Ascending aorta (tissue), 2 donors: Measurements from ENCODE around the gene CASP1. TPM values are rescaled to one million over a fixed set of nuclear protein-coding genes. Genes with fewer than 3 reads are reported as not detected.
"Not testable (repeated sequence)": the region's sequence is repeated elsewhere in the genome, so short reads cannot be mapped to it uniquely, and the experiment has no call there.

Source experiments
- DNase-seq, 2 donors: peaks; one replicate each; pipeline ENCODE4 v3.0.0-alpha.2; 2019; ENCODE audit warnings: low spot score in 2 of 2
- H3K27ac ChIP-seq, 2 donors: fragments of 200-600 bp; sonication (generic); one replicate each; pipeline ENCODE4 v1.5.1; 2016 to 2017; ENCODE audit warnings: mild to moderate bottlenecking in 1 of 2
- H3K27me3 ChIP-seq: fragments of 200-600 bp; sonication (generic); one replicate; pipeline ENCODE4 v1.5.1; 2017
- H3K36me3 ChIP-seq, 2 donors: fragments of 200-600 bp; sonication (generic); one replicate each; pipeline ENCODE4 v1.5.1; 2016
- H3K4me1 ChIP-seq, 2 donors: fragments of 200-600 bp; sonication (generic); one replicate each; pipeline ENCODE4 v1.5.1; 2016 to 2017; ENCODE audit warnings: mild to moderate bottlenecking in 1 of 2
- H3K4me3 ChIP-seq, 2 donors: fragments of 200-600 bp; sonication (generic); one replicate each; pipeline ENCODE4 v1.5.1; 2016 to 2017; ENCODE audit warnings: mild to moderate bottlenecking in 1 of 2
- H3K9me3 ChIP-seq, 2 donors: fragments of 200-600 bp; sonication (generic); one replicate each; pipeline ENCODE4 v1.5.1; 2016
- CTCF ChIP-seq, 3 experiments: fragments of 200-600 bp in 2 of 3; fragments of 450-650 bp in 1 of 3; sonication (generic) in 2 of 3; IDR thresholded peaks; one replicate each; pipeline ENCODE4 v1.5.1; 2016 to 2019; ENCODE audit warnings: antibody characterized with exemption in 3 of 3, mild to moderate bottlenecking in 1 of 3, moderate library complexity in 1 of 3
- intact Hi-C: fragments of 100-400 bp; cut with DNase I; formaldehyde crosslinking; loops from one replicate; pipeline ENCODE4 v1.15.1; 2023
- total RNA-seq: library from RNA; depleted of rRNA; stranded (reverse); fragments of >200 nt; gene quantifications from one replicate; pipeline ENCODE4 v1.1.0, GENCODE V29; 2016

The CASP1 gene
- total RNA-seq, 1 donor from 2014 or later: not detected

DNA sequence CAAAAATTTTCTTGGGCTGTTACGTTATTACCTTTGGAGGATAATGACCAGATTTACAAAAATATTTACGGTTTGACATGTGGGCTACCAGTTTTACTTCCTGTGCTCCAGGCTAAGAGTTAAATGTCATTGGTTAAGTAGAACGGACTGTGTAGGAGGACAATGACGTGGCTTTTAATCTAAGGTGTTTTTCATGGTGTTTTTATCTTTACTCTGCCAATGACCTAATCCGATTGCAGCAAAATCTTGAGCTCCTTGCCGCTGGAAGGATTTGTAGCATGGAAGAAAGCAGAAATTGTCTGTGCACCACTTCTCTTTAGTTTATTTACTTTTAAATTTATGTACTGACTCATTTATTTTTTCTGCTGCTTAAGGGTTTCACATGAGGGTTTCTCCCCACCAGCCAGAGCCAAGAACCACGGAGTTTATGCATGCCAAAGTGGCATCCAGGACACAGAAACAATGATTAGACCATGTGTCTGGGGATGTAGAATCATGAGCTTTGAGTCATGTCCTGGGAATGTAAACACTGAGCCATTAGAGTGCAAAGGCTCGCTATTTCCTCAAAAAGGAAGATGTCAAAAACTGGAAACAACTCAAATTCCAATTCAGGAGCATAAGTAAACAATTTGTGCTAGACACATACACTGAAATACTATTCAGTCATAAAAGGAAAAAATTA lies 12.1 kb upstream of the CASP1 start:
- Histone ChIP-seq H3K9me3 (no peaks in the 10 kb centered on the region), H3K4me3 (no peak overlapping the region), H3K27ac (no peak overlapping the region), H3K36me3 (no peaks in the 10 kb centered on the region), H3K4me1 (peaks cover 0 to 2% of the 10 kb centered on the region in 2 donors), H3K27me3 (no peaks in the 10 kb centered on the region)
- TF ChIP-seq CTCF (IDR thresholded peaks at IDR 0.05): no peak
- DNase-seq: no peak
- intact Hi-C loops: no loop called here

- Histone ChIP-seq H3K27me3 (no peaks in the 10 kb centered on the region), H3K36me3 (no peaks in the 10 kb centered on the region), H3K4me1 (peaks cover 0 to 2% of the 10 kb centered on the region in 2 donors), H3K27ac (no peak overlapping the region), H3K4me3 (peak overlapping the region; percentile 31 to 56), H3K9me3 (no peaks in the 10 kb centered on the region)
- DNase-seq: no peak
- TF ChIP-seq CTCF (IDR thresholded peaks at IDR 0.05): no peak
- intact Hi-C loops: no loop called here
Observed at GRCh38 chr11:105045676-105046296, 10.8 kb upstream of the CASP1 start.

DNA sequence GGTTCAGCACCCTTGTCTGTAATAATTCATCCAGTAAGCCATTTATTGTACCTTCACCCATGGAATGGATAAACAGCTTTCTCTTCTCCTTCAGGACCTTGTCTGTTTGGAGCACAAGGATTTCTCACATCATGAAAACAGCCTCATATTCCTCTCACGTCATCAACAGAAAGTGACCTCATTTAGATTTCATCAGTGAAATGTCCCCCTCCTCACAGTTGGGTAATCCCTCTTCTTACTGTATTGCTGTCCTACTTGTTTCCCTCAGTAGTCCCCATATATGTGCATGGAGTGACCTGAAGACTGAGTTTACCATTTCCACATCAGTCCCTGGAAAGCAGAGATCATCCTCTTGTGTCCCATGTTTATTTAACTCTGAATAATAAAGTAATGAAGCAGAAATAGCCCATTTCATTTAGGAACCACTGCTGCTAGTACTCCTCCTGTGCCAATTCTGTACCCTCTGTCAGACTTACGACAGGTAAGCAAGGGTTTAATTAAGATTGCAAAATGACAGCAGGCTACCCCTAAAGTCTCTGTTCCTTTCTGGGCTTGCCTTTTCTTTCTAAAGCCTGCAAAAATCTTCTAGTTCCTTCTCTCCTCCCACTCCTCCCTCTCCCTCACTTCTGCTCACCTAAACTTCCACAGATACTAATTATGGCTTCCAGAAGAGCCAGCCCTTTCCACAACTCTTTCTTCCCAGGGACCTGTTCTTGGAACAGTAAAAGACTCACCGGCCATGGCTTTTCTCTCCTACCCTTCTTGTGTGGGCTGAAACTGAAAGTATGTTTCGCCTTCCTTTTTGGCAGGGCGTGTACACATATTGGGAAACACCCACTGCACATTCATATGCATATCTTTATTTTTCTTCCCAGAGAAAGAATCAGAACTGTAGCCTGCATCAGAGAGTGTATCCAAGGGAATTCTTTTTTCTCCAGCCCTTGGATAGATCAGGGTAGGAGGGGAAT lies 9.9 kb upstream of the CASP1 start, which contains the start of gene CARD16:
Gene CARD16 (minus strand): TSS at position 779 of the 968 bp plus-strand sequence. CDS start 38 bp downstream, at position 741.
- H3K9me3 ChIP-seq, H3K4me1 ChIP-seq, H3K36me3 ChIP-seq, intact Hi-C loops, H3K27me3 ChIP-seq, DNase-seq: not testable (repeated sequence)
- Histone ChIP-seq H3K4me3 (peak within 1 kb of the TSS; percentile 31 to 56), H3K27ac (peak within 1 kb of the TSS in 1 of 2 donors; percentile 8)

GRCh38 chr11:105042178-105042577 lies 7.2 kb upstream of the CASP1 start:
- intact Hi-C loops: no loop called here
- no peaks in the 10 kb centered on the region for H3K36me3 ChIP-seq
- H3K4me3 ChIP-seq: no peak overlapping the region
- no peaks in the 10 kb centered on the region for H3K9me3 ChIP-seq
- DNase-seq: no peak
- no peak for TF ChIP-seq CTCF (IDR thresholded peaks at IDR 0.05)
- peaks cover 0 to 2% of the 10 kb centered on the region in 2 donors for H3K4me1 ChIP-seq
- H3K27ac ChIP-seq: no peak overlapping the region
- H3K27me3 ChIP-seq: no peaks in the 10 kb centered on the region

- Histone ChIP-seq H3K9me3 (no peaks in the 10 kb centered on the region), H3K36me3 (no peaks in the 10 kb centered on the region), H3K4me1 (no peaks in the 10 kb centered on the region), H3K27ac (no peak overlapping the region), H3K4me3 (no peak overlapping the region), H3K27me3 (no peaks in the 10 kb centered on the region)
- no peak for DNase-seq
- no peak for TF ChIP-seq CTCF (IDR thresholded peaks at IDR 0.05)
- intact Hi-C loops: no loop called here
Observed at GRCh38 chr11:105040703-105041102, 5.8 kb upstream of the CASP1 start.

DNA sequence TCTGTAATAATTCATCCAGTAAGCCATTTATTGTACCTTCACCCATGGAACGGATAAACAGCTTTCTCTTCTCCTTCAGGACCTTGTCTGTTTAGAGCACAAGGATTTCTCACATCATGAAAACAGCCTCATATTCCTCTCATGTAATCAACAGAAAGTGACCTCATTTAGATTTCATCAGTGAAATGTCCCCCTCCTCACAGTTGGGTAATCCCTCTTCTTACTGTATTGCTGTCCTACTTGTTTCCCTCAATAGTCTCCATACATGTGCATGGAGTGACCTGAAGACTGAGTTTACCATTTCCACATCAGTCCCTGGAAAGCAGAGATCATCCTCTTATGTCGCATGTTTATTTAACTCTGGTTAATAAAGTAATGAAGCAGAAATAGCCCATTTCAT lies 556 bp downstream of the CASP1 start:
- H3K9me3 ChIP-seq, H3K4me1 ChIP-seq, H3K27me3 ChIP-seq, intact Hi-C loops, H3K36me3 ChIP-seq, DNase-seq: not testable (repeated sequence)
- H3K4me3 ChIP-seq: peak overlapping the region; percentile 46 to 53
- peak overlapping the region; percentile 48 to 64 for H3K27ac ChIP-seq
